CD14-positive monocyte (primary cell): Measurements from ENCODE around the gene PDE4B. TPM values are rescaled to one million over a fixed set of nuclear protein-coding genes. Genes with fewer than 3 reads are reported as not detected.

Source experiments
- DNase-seq, 3 donors: peaks; one replicate each; pipeline ENCODE4 v3.0.0-alpha.2; 2011 to 2022
- H2AFZ ChIP-seq: 2 replicates; pipeline ENCODE4 v1.6.0; 2012; ENCODE audit warnings: mild to moderate bottlenecking, low read depth, low read length, inconsistent platforms; ENCODE audit not compliant: insufficient read depth, poor library complexity, severe bottlenecking
- H3K27ac ChIP-seq, 2 donors: 1 replicate in 1 of 2; 2 replicates in 1 of 2; pipeline ENCODE4 v1.5.1; 2012 to 2013; ENCODE audit warnings: low read length in 2 of 2, control low read depth in 1 of 2, inconsistent platforms in 1 of 2, low read depth in 1 of 2, mild to moderate bottlenecking in 1 of 2
- H3K27me3 ChIP-seq, 2 donors: one replicate each; pipeline versions ENCODE4 v1.6.0 to v1.6.1; 2011 to 2013; ENCODE audit warnings: low read length in 2 of 2; ENCODE audit not compliant: control insufficient read depth in 2 of 2, insufficient read depth in 2 of 2
- H3K36me3 ChIP-seq, 2 donors: replicated peaks in 1 of 2; 1 replicate in 1 of 2; 2 replicates in 1 of 2; pipeline versions ENCODE4 v1.5.1 to v1.6.1; 2012 to 2013; ENCODE audit warnings: low read length in 2 of 2, control low read depth in 1 of 2, inconsistent platforms in 1 of 2, mild to moderate bottlenecking in 1 of 2; ENCODE audit not compliant: insufficient read depth in 2 of 2, control insufficient read depth in 1 of 2
- H3K4me1 ChIP-seq, 2 donors: 1 replicate in 1 of 2; 2 replicates in 1 of 2; pipeline versions ENCODE4 v1.5.1 to v1.6.1; 2012 to 2013; ENCODE audit warnings: low read length in 2 of 2, control low read depth in 1 of 2, inconsistent platforms in 1 of 2, mild to moderate bottlenecking in 1 of 2, moderate library complexity in 1 of 2; ENCODE audit not compliant: insufficient read depth in 2 of 2, control insufficient read depth in 1 of 2
- H3K4me2 ChIP-seq: replicated peaks from 2 replicates; pipeline ENCODE3; 2012; ENCODE audit warnings: low read length, moderate library complexity, mild to moderate bottlenecking; ENCODE audit not compliant: poor library complexity, severe bottlenecking; ENCODE audit errors: extremely low read depth
- H3K4me3 ChIP-seq, 3 experiments: fragments of 200-600 bp in 1 of 3; sonication (generic) in 1 of 3; replicated peaks in 1 of 3; 1 replicate in 2 of 3; 2 replicates in 1 of 3; pipeline ENCODE4 v1.5.1; 2011 to 2013; ENCODE audit warnings: low read length in 3 of 3, mild to moderate bottlenecking in 3 of 3, control low read depth in 2 of 3, low read depth in 2 of 3, inconsistent platforms in 1 of 3, moderate library complexity in 1 of 3
- H3K79me2 ChIP-seq: 2 replicates; pipeline ENCODE4 v1.6.0; 2012; ENCODE audit warnings: mild to moderate bottlenecking, control low read depth, inconsistent platforms, low read length, moderate library complexity; ENCODE audit not compliant: insufficient read depth
- H3K9ac ChIP-seq: 2 replicates; pipeline ENCODE4 v1.6.0; 2017; ENCODE audit warnings: low read length, mild to moderate bottlenecking; ENCODE audit not compliant: insufficient read depth, poor library complexity, severe bottlenecking
- H3K9me3 ChIP-seq, 2 donors: replicated peaks in 1 of 2; 1 replicate in 1 of 2; 2 replicates in 1 of 2; pipeline versions ENCODE4 v1.5.1 to v1.6.1; 2012 to 2013; ENCODE audit warnings: low read length in 2 of 2, control low read depth in 1 of 2; ENCODE audit not compliant: control insufficient read depth in 1 of 2, insufficient read depth in 1 of 2
- H4K20me1 ChIP-seq: 2 replicates; pipeline ENCODE4 v1.6.0; 2012; ENCODE audit warnings: mild to moderate bottlenecking, low read length, control low read depth, moderate library complexity; ENCODE audit not compliant: insufficient read depth
- H3K27ac Mint-ChIP-seq, 7 donors: one replicate each; pipeline ENCODE4 v1.8.0; 2020; ENCODE audit warnings: mild to moderate bottlenecking in 7 of 7, mixed read lengths in 7 of 7, moderate library complexity in 6 of 7, inconsistent platforms in 2 of 7
- H3K27me3 Mint-ChIP-seq, 3 donors: one replicate each; pipeline ENCODE4 v1.8.0; 2021 to 2022; ENCODE audit warnings: low read depth in 3 of 3, mild to moderate bottlenecking in 3 of 3, mixed read lengths in 3 of 3, moderate library complexity in 3 of 3, inconsistent platforms in 1 of 3
- H3K36me3 Mint-ChIP-seq, 2 donors: one replicate each; pipeline ENCODE4 v1.8.0; 2020; ENCODE audit warnings: mixed read lengths in 2 of 2, inconsistent platforms in 1 of 2, mild to moderate bottlenecking in 1 of 2
- H3K4me1 Mint-ChIP-seq: one replicate; pipeline ENCODE4 v1.8.0; 2020; ENCODE audit warnings: mild to moderate bottlenecking, mixed read lengths
- H3K4me3 Mint-ChIP-seq, 2 donors: one replicate each; pipeline ENCODE4 v1.8.0; 2020; ENCODE audit warnings: mild to moderate bottlenecking in 2 of 2, mixed read lengths in 2 of 2, moderate library complexity in 1 of 2
- H3K9me3 Mint-ChIP-seq, 7 donors: one replicate each; pipeline ENCODE4 v1.8.0; 2020 to 2022; ENCODE audit warnings: mixed read lengths in 7 of 7, mild to moderate bottlenecking in 6 of 7, moderate library complexity in 6 of 7, inconsistent platforms in 2 of 7
- CTCF ChIP-seq: fragments of 200-600 bp; IDR thresholded peaks from one replicate; pipeline ENCODE4 v1.8.0; 2022; ENCODE audit warnings: antibody characterized with exemption, mild to moderate bottlenecking
- WGBS: methylation state at CpG from one replicate; pipeline ENCODE4 v1.1.5; 2013; ENCODE audit warnings: missing lambda C conversion rate; ENCODE audit not compliant: insufficient coverage; 5-methylcytosine and 5-hydroxymethylcytosine counted together
- intact Hi-C, 2 donors: fragments of 100-400 bp; cut with micrococcal nuclease; formaldehyde crosslinking; loops; one replicate each; pipeline versions ENCODE4 v1.15.0 to v1.15.1; 2023
- polyA plus RNA-seq, 3 donors: library from polyadenylated mRNA; depleted of rRNA in 1 of 3; unstranded in 2 of 3; stranded (reverse) in 1 of 3; fragments of 300-500 nt in 2 of 3; fragments of >200 nt in 1 of 3; fragmentation: Illumina TruSeq in 2 of 3; gene quantifications; 1 replicate in 2 of 3; 2 replicates in 1 of 3; pipeline ENCODE4 v1.2.3, GENCODE V29; 2012 to 2021

PDE4B gene
- polyA plus RNA-seq, 3 donors: 17.2 to 52.8 (median 25.2) TPM

GRCh38 chr1:66046415-66046814 is 253.7 kb downstream of the PDE4B start:
- H3K4me1 ChIP-seq: no peaks in the 10 kb centered on the region
- Mint-ChIP-seq H3K4me1 (no peaks in the 10 kb centered on the region), H3K9me3 (no peaks in the 10 kb centered on the region), H3K36me3 (no peaks in the 10 kb centered on the region), H3K27ac (no peak overlapping the region), H3K27me3 (peaks cover 0 to 2% (median 0%) of the 10 kb centered on the region in 3 donors), H3K4me3 (no peak overlapping the region)
- intact Hi-C loops: no loop called here
- H3K4me2 ChIP-seq: no peak overlapping the region
- H3K9ac ChIP-seq: no peak overlapping the region
- no CpG with 5 or more reads among the region's 4 CpGs for WGBS
- H4K20me1 ChIP-seq: no peaks in the 10 kb centered on the region
- H3K27me3 ChIP-seq: no peaks in the 10 kb centered on the region
- H2AFZ ChIP-seq: no peak overlapping the region
- no peak overlapping the region for H3K4me3 ChIP-seq
- H3K79me2 ChIP-seq: no peaks in the 10 kb centered on the region
- no peak for DNase-seq
- H3K36me3 ChIP-seq: no peaks in the 10 kb centered on the region
- no peak for TF ChIP-seq CTCF
- no peak overlapping the region for H3K27ac ChIP-seq
- no peaks in the 10 kb centered on the region for H3K9me3 ChIP-seq

- no peaks in the 10 kb centered on the region for H3K9me3 ChIP-seq
- Mint-ChIP-seq H3K4me3 (no peak overlapping the region), H3K4me1 (no peaks in the 10 kb centered on the region), H3K27me3 (peaks cover 0 to 2% (median 0%) of the 10 kb centered on the region in 3 donors), H3K36me3 (no peaks in the 10 kb centered on the region), H3K9me3 (no peaks in the 10 kb centered on the region), H3K27ac (no peak overlapping the region)
- no peak for TF ChIP-seq CTCF
- no peaks in the 10 kb centered on the region for H4K20me1 ChIP-seq
- no peak overlapping the region for H3K27ac ChIP-seq
- H2AFZ ChIP-seq: no peak overlapping the region
- intact Hi-C loops: no loop called here
- WGBS: no CpG with 5 or more reads among the region's 2 CpGs
- no peak overlapping the region for H3K9ac ChIP-seq
- no peaks in the 10 kb centered on the region for H3K36me3 ChIP-seq
- H3K4me2 ChIP-seq: no peak overlapping the region
- H3K79me2 ChIP-seq: no peaks in the 10 kb centered on the region
- H3K4me3 ChIP-seq: no peak overlapping the region
- no peaks in the 10 kb centered on the region for H3K27me3 ChIP-seq
- H3K4me1 ChIP-seq: no peaks in the 10 kb centered on the region
- no peak for DNase-seq
Measured at GRCh38 chr1:66048011-66048410, 255.3 kb downstream of the PDE4B start.
